T-helper 1 cell treated with Interleukin-12 subunit alpha and Interleukin-12 subunit beta and Interleukin-4 antibody, amounts not matched to agents 30 μg/mL and 1 μg/mL, for 36 hours (primary cell): ENCODE data around the gene ARSB.
"Not testable (repeated sequence)": the region's sequence is repeated elsewhere in the genome, so short reads cannot be mapped to it uniquely, and the experiment has no call there.

ENCODE experiments used
- H3K27ac Mint-ChIP-seq: one replicate; pipeline ENCODE4 v1.8.0; 2021; ENCODE audit warnings: mild to moderate bottlenecking, mixed read lengths
- H3K27me3 Mint-ChIP-seq: one replicate; pipeline ENCODE4 v1.8.0; 2021; ENCODE audit warnings: low read depth, mixed read lengths
- H3K36me3 Mint-ChIP-seq: one replicate; pipeline ENCODE4 v1.8.0; 2021; ENCODE audit warnings: low read depth, mixed read lengths
- H3K4me1 Mint-ChIP-seq: one replicate; pipeline ENCODE4 v1.8.0; 2021; ENCODE audit warnings: low read depth, mixed read lengths
- H3K4me3 Mint-ChIP-seq: one replicate; pipeline ENCODE4 v1.8.0; 2021; ENCODE audit warnings: mild to moderate bottlenecking, moderate library complexity, mixed read lengths
- H3K9me3 Mint-ChIP-seq: one replicate; pipeline ENCODE4 v1.8.0; 2021; ENCODE audit warnings: mixed read lengths

ARSB gene

DNA sequence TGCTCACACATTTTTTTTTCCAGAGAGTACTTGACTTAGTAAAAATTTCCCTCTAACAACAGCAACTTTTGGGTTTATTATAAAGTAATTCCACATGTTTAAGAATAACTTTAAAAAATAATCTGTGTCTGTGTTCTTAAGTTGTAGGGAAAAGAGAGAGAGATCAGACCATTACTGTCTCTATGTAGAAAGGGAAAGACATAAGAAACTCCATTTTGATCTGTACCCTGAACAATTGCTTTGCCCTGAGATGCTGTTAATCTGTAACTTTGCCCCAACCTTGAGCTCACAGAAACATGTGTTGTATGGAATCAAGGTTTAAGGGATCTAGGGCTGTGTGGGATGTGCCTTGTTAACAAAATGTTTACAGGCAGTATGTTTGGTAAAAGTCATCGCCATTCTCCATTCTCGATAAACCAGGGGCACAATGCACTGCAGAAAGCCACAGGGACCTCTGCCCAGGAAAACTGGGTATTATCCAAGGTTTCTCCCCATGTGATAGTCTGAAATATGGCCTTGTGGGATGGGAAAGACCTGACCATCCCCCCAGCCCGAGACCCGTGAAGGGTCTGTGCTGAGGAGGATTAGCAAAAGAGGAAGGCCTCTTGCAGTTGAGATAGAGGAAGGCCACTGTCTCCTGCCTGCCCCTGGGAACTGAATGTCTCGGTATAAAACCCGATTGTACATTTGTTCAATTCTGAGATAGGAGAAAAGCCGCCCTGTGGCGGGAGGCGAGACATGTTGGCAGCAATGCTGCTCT is 75.7 kb downstream of the ARSB start:
- H3K9me3 Mint-ChIP-seq, H3K27me3 Mint-ChIP-seq, H3K4me3 Mint-ChIP-seq, H3K27ac Mint-ChIP-seq, H3K36me3 Mint-ChIP-seq: not testable (repeated sequence)
- peaks cover 14% of the 10 kb centered on the region for H3K4me1 Mint-ChIP-seq

DNA sequence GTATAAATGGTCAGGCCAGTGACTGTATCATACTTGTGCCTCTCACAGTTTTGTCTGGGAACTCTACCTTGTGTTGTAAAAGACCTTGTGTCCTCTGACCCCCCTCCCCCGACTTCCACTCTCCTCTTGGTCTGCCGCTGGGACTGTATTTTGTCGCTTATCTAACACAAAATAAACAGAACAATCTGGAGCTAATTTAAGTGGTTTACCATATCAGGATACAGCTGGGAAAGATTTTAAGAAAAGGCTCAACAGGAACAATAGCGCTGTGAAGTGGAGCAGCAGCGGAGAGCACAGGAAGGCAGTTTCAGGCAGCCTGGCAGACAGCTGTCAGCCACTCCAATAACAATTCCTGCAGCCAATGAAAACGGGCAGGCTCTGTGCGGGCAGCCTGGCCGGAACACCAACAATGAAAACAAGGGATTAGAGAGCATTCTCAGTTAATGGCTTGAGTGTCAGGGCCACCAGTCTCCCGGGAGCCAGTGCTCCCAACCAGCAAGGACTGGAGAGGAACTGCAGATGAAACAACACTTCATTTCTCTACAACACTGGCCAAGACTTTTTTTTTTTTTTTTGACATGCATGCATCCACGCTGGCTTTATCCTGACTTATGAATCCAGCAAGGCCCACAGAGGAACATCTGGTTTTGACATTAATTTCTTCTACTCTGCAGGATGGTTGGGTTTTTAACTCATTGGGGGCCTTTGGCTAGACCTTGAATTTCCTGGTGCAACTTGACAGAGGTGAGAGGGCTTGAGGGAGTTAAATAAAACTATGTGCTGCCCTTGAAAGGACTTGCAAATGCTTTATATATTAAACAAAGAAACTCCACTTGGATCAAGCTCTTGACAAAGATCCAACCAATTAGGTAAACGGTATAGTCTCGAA is 76.7 kb downstream of the ARSB start:
- Mint-ChIP-seq H3K9me3 (no peaks in the 10 kb centered on the region), H3K4me3 (no peak overlapping the region), H3K27ac (no peak overlapping the region), H3K4me1 (peaks cover 14% of the 10 kb centered on the region), H3K36me3 (peaks cover 3% of the 10 kb centered on the region), H3K27me3 (no peaks in the 10 kb centered on the region)

DNA sequence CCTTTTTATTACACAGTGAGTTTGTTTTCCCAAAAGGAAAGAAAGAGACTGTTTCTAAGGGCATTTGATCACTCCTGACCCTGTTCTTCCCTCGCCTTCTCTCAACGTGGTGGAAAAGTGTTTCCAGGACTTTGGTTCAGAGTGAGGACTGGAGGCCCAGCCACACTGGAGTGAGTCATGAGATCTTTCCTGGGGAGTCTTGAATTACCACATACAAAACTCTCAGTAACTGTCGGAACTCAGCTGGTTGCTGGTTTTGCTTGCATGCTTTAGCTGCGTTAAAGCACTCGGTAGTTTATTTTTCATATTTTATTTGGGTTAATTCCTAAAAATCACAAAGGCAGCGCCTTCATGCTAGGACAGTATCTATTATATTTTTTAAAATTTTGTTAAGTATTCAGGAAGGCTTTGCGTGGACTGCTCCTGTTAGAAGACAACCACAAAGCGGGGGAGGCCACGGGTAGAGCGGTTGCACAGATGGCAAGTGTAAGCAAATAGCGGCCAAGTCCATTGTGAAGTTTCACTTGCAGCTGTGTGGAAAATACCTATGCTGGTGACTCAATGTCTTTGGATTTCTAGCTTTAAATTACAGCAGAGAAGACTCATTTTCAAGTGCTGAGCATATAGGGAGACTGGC is 77.7 kb downstream of the ARSB start:
- H3K4me1 Mint-ChIP-seq: peaks cover 14% of the 10 kb centered on the region
- peaks cover 3% of the 10 kb centered on the region for H3K36me3 Mint-ChIP-seq
- H3K9me3 Mint-ChIP-seq: no peaks in the 10 kb centered on the region
- H3K27ac Mint-ChIP-seq: no peak overlapping the region
- H3K27me3 Mint-ChIP-seq: no peaks in the 10 kb centered on the region
- H3K4me3 Mint-ChIP-seq: no peak overlapping the region

DNA sequence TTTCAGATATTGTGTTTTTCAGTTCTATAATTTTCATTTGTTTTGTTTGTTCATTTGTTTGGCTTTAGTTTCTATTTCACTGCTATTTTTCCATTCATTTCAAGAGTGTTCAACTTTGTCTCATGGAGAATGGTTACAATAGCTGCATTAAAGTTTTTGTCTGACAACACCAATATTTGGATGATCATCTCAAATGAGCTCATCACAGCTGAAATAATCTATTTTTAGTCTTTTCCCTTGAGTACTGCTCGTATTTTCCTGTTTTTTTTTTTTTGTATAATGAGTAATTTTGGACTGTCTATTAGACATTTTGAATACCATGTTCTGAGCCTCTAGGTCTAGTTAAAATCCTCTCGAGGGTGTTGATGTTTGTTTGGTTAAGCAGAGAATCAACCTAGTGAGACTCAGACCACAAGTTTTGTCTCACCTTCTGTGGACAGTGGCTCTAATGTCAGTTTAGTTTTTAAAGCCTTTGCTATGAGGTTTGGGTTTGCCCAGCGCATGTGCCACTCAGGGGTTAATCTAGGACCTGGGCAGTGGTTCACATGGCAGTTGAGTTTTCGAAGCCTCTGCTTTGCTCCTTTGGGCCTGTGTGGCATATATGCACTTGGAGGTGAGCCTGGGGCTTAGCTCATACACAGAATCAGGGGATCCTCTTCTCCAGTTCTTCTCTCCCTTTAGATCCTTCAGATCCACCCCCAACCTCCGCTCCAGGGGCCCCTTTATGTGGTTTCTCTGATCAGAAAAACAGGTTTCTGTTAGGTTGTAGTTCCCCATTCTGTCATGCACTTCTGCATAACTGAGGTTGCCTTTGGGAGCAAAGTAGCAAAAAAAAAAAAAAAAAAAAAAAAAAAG is 79.8 kb downstream of the ARSB start:
- Mint-ChIP-seq H3K4me1 (peaks cover 11% of the 10 kb centered on the region), H3K9me3 (no peaks in the 10 kb centered on the region), H3K4me3 (no peak overlapping the region), H3K27me3 (no peaks in the 10 kb centered on the region), H3K36me3 (peaks cover 3% of the 10 kb centered on the region), H3K27ac (no peak overlapping the region)

DNA sequence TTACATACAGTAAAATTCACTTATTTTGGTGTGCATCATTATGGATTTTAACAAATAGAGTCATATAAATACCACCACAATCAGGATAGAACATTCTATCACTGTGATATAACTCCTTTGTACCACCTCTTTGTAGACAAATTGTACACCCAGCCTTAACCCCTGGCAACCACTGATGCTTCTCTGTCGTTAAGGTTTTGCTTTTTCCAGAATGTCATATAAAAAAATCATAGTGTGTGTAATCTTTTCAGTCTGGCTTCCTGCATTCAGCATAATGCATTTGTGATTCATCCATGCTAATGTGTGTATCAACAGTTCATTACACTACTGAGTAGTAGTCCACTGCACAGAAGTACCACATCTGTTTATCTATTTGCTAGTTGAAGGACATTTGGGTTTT is 81.2 kb downstream of the ARSB start:
- H3K4me3 Mint-ChIP-seq: no peak overlapping the region
- no peaks in the 10 kb centered on the region for H3K27me3 Mint-ChIP-seq

DNA sequence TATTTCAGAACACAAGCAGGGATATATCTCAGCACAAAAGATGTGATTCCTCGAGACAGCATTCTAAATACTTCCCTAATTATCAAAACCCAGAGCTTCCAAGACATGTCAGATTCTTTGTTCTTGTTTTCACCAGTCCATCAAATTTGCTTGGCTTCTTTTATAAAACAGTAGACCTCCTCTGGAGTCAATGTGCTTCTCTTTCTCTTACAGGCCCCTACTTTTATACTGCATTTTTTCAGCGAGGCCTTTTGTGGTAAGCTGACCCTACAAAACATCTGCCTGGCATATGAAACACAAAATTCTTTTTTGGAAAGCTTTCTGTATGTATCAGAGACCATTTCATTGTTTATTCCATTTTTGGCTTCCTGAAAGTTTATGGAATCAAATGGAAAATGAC is 81.8 kb downstream of the ARSB start:
- Mint-ChIP-seq H3K27ac (no peak overlapping the region), H3K9me3 (peaks cover 4% of the 10 kb centered on the region), H3K4me1 (peaks cover 7% of the 10 kb centered on the region), H3K4me3 (no peak overlapping the region), H3K36me3 (peaks cover 3% of the 10 kb centered on the region), H3K27me3 (no peaks in the 10 kb centered on the region)

More for the DNA sequence above, 81.2 kb downstream of the ARSB start:
- Mint-ChIP-seq H3K9me3 (peaks cover 4% of the 10 kb centered on the region), H3K36me3 (peaks cover 3% of the 10 kb centered on the region), H3K4me1 (peaks cover 11% of the 10 kb centered on the region), H3K27ac (no peak overlapping the region)

DNA sequence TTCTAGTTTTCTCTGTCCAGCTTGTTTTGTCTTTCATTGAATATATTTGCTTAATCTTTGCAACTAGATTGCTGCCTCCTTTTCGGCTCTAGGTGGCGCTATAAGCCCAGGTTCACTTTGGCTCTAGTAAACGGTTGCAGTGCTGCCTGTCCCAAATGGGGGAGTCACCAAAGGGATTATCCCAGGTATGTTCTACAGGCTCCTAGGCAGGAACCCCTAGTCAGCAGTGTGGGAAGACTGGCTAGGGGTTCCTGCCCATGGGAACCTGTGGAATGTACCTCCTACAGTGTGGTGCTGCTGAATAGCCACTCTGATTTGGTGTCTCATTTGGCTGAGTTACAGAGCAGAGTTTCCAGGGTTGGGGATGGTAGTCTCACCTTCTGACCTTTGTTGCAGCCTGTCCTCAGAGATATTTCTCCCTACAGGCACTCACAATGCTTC is 85.2 kb downstream of the ARSB start:
- Mint-ChIP-seq H3K4me3 (no peak overlapping the region), H3K27ac (no peak overlapping the region), H3K4me1 (no peaks in the 10 kb centered on the region), H3K36me3 (no peaks in the 10 kb centered on the region), H3K27me3 (no peaks in the 10 kb centered on the region), H3K9me3 (peaks cover 4% of the 10 kb centered on the region)

DNA sequence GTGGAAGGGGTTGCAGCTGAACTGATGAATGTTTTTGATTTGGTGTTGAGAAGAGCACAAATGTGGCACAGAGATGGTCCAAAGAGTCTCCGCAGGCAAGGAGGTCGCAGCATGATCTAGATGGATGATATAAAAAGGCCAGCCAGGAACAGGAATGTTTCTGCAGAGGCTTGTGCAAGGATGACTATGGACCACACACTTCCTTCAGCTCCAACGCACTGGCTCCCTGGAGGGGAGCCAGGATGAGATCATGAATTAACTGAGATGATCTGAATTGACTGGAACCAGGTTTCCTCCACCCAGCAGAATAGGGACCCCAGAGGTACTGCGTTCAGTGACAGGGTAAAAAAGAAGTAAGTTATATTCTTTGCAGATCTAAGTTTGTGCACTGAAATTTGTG is 89.0 kb downstream of the ARSB start:
- no peak overlapping the region for H3K27ac Mint-ChIP-seq
- H3K36me3 Mint-ChIP-seq: no peaks in the 10 kb centered on the region
- no peaks in the 10 kb centered on the region for H3K4me1 Mint-ChIP-seq
- no peaks in the 10 kb centered on the region for H3K27me3 Mint-ChIP-seq
- H3K9me3 Mint-ChIP-seq: peaks cover 4% of the 10 kb centered on the region
- H3K4me3 Mint-ChIP-seq: no peak overlapping the region

- H3K27ac Mint-ChIP-seq: no peak overlapping the region
- peaks cover 4% of the 10 kb centered on the region for H3K9me3 Mint-ChIP-seq
- no peaks in the 10 kb centered on the region for H3K36me3 Mint-ChIP-seq
- H3K4me1 Mint-ChIP-seq: no peaks in the 10 kb centered on the region
- H3K27me3 Mint-ChIP-seq: peaks cover 3% of the 10 kb centered on the region
- no peak overlapping the region for H3K4me3 Mint-ChIP-seq
Measured at GRCh38 chr5:78895616-78896015, 89.5 kb downstream of the ARSB start.

DNA sequence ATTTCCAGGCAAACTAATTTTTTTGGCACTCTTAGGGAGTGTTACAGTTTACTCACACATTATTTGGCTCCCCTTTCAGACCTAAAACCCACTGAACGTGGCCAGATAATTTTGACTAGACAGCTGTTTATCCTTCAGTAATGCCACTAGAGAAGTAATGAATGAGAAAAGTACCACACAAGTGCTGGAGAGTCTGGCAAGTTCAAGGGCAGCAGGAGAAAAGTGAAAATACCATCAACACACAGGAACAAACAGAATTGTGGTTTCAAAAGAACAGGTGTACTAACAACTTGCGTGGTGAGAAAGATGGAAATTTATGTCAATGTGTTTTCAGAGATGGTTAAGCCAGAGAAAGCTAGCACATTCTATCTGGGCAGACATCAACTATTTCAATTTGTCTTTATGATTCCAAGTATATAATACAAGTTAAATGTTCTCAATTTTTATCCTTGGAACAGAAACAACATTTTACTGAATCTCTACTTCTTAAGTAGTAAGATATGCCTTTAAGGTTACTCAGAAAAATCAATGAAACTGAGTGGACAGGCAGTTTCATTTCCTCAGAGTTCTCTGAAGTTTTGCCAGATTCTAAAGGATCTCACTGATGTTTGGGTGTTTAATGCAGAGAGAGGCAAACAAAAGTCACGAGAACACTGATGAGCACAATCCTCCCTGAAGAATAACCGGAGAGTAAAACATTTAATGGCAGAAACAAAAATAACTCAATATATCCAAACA is 91.0 kb downstream of the ARSB start:
- Mint-ChIP-seq H3K4me3 (no peak overlapping the region), H3K4me1 (no peaks in the 10 kb centered on the region), H3K27me3 (peaks cover 8% of the 10 kb centered on the region), H3K27ac (no peak overlapping the region), H3K9me3 (peaks cover 3% of the 10 kb centered on the region), H3K36me3 (no peaks in the 10 kb centered on the region)

- Mint-ChIP-seq H3K27ac (no peak overlapping the region), H3K27me3 (peaks cover 8% of the 10 kb centered on the region), H3K36me3 (no peaks in the 10 kb centered on the region), H3K4me1 (peaks cover 10% of the 10 kb centered on the region), H3K4me3 (no peak overlapping the region), H3K9me3 (no peaks in the 10 kb centered on the region)
Measured at GRCh38 chr5:78890667-78891379, 94.3 kb downstream of the ARSB start.

- H3K4me3 Mint-ChIP-seq: no peak overlapping the region
- H3K36me3 Mint-ChIP-seq: peaks cover 3% of the 10 kb centered on the region
- H3K27ac Mint-ChIP-seq: no peak overlapping the region
- H3K4me1 Mint-ChIP-seq: peaks cover 10% of the 10 kb centered on the region
- H3K9me3 Mint-ChIP-seq: no peaks in the 10 kb centered on the region
- peaks cover 8% of the 10 kb centered on the region for H3K27me3 Mint-ChIP-seq
Measured at GRCh38 chr5:78889369-78890140, 95.6 kb downstream of the ARSB start.
